ENCODE measurements around the gene LRBA. TPM values are rescaled to one million over a fixed set of nuclear protein-coding genes. Genes with fewer than 3 reads are reported as not detected.

The LRBA gene
- total and polyA plus RNA-seq, 3 donors from 2014 or later, result 24.6 to 61.1 (median 60.8) TPM

- Histone ChIP-seq H3K9me3 (no peaks in the 10 kb centered on the region), H3K4me1 (no peaks in the 10 kb centered on the region), H3K27ac (no peak overlapping the region), H3K36me3 (ENCODE audit: low read depth, missing control alignments) (no peaks in the 10 kb centered on the region), H3K27me3 (no peaks in the 10 kb centered on the region), H3K4me3 (no peak overlapping the region)
- no peak for DNase-seq
- 92 to 95% methylated on average over 1 of the region's 1 CpG for WGBS, 2 donors
- no peak for TF ChIP-seq CTCF (IDR thresholded peaks at IDR 0.05)
- no peak for TF ChIP-seq POLR2A (IDR thresholded peaks at IDR 0.05)
- intact Hi-C loops (cut with DNase I; ENCODE audit: low total_unique reads), result no loop called here
Measured at GRCh38 chr4:150896497-150896896, 118.6 kb downstream of the LRBA start.

GRCh38 chr4:150890246-150890645, 124.8 kb downstream of the LRBA start:
- no peaks in the 10 kb centered on the region for H3K27me3 ChIP-seq
- H3K9me3 ChIP-seq, result no peaks in the 10 kb centered on the region
- no peaks in the 10 kb centered on the region for H3K36me3 ChIP-seq (ENCODE audit: low read depth, missing control alignments)
- intact Hi-C loops (cut with DNase I; ENCODE audit: low total_unique reads), result no loop called here
- no peak overlapping the region for H3K4me3 ChIP-seq
- 66 to 79% methylated on average over 2 of the region's 2 CpGs for WGBS, 2 donors
- H3K27ac ChIP-seq, result no peak overlapping the region
- H3K4me1 ChIP-seq, result no peaks in the 10 kb centered on the region
- DNase-seq, result no peak
- TF ChIP-seq CTCF (IDR thresholded peaks at IDR 0.05), result no peak
- TF ChIP-seq POLR2A (IDR thresholded peaks at IDR 0.05), result no peak

- WGBS, 2 donors, result 92 to 94% methylated on average over 4 of the region's 4 CpGs
- TF ChIP-seq CTCF (IDR thresholded peaks at IDR 0.05) (no peak), POLR2A (IDR thresholded peaks at IDR 0.05) (no peak)
Measured at GRCh38 chr4:150889306-150889705, 125.8 kb downstream of the LRBA start.

GRCh38 chr4:150888625-150889024, 126.5 kb downstream of the LRBA start:
- Histone ChIP-seq H3K27me3 (no peaks in the 10 kb centered on the region), H3K36me3 (ENCODE audit: low read depth, missing control alignments) (no peaks in the 10 kb centered on the region), H3K27ac (no peak overlapping the region), H3K9me3 (no peaks in the 10 kb centered on the region), H3K4me3 (no peak overlapping the region), H3K4me1 (no peaks in the 10 kb centered on the region)
- TF ChIP-seq POLR2A (IDR thresholded peaks at IDR 0.05) (no peak), CTCF (IDR thresholded peaks at IDR 0.05) (no peak)
- DNase-seq, result no peak
- intact Hi-C loops (cut with DNase I; ENCODE audit: low total_unique reads), result no loop called here

More at GRCh38 chr4:150889306-150889705, 125.8 kb downstream of the LRBA start:
- Histone ChIP-seq H3K27me3 (no peaks in the 10 kb centered on the region), H3K9me3 (no peaks in the 10 kb centered on the region), H3K4me3 (no peak overlapping the region), H3K4me1 (no peaks in the 10 kb centered on the region), H3K36me3 (ENCODE audit: low read depth, missing control alignments) (no peaks in the 10 kb centered on the region), H3K27ac (no peak overlapping the region)
- intact Hi-C loops (cut with DNase I; ENCODE audit: low total_unique reads), result no loop called here
- DNase-seq, result no peak

GRCh38 chr4:150888217-150888616, 126.9 kb downstream of the LRBA start:
- Histone ChIP-seq H3K36me3 (ENCODE audit: low read depth, missing control alignments) (no peaks in the 10 kb centered on the region), H3K4me1 (no peaks in the 10 kb centered on the region), H3K9me3 (no peaks in the 10 kb centered on the region), H3K27ac (no peak overlapping the region), H3K27me3 (no peaks in the 10 kb centered on the region), H3K4me3 (no peak overlapping the region)
- no peak for TF ChIP-seq POLR2A (IDR thresholded peaks at IDR 0.05)
- TF ChIP-seq CTCF (IDR thresholded peaks at IDR 0.05), result no peak
- 0% methylated on average over 1 of the region's 1 CpG for WGBS, 2 donors
- no peak for DNase-seq
- intact Hi-C loops (cut with DNase I; ENCODE audit: low total_unique reads), result no loop called here

All from testis (tissue), 3 donors.